NOMO-1 (cell line): ENCODE results near the gene PRKCZ.

Experiments used
- DNase-seq, 2 experiments: peaks; one replicate each; lab custom pipeline; 2025; ENCODE audit not compliant: unreplicated experiment in 2 of 2; lab: John Stamatoyannopoulos, UW

The PRKCZ gene

DNA sequence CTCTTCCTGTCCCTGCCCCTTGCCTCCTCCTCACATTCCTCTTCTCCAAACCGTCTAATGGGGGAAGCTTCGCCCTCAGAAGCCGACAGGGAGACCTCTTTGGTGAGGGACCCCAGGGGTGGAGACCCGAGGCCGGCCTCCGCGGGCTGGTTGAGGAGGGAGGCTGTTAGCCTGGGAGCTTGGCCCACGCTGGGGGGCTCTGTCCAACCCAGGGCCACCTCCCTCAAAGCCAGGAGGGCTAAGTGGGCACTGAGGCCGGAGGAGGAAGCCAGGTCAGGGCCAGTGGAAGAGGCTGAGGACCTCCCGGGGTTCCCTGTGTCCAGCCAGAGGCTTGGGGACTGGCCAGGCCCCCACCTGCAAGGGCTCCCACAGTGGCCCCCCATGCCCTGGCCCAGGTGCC is 25.8 kb upstream of the PRKCZ start:
- no peak for DNase-seq

DNA sequence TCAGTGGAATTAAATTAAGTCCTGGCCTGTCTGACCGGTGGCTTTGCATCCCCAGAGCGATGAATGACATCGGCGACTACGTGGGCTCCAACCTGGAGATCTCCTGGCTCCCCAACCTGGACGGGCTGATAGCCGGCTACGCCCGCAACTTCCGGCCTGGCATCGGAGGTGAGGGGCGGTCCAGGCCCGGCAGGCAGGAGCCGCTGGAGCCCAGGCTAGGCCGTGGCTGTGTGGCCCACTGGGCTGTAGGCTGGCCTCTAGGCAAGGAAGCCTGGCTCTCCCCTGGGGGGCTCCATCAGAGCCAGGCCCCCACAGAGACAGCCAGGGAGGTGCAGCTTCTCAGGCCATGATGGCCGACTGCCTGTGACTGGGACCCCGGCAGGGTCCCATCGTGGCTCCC is 25.3 kb upstream of the PRKCZ start:
- DNase-seq = no peak

DNA sequence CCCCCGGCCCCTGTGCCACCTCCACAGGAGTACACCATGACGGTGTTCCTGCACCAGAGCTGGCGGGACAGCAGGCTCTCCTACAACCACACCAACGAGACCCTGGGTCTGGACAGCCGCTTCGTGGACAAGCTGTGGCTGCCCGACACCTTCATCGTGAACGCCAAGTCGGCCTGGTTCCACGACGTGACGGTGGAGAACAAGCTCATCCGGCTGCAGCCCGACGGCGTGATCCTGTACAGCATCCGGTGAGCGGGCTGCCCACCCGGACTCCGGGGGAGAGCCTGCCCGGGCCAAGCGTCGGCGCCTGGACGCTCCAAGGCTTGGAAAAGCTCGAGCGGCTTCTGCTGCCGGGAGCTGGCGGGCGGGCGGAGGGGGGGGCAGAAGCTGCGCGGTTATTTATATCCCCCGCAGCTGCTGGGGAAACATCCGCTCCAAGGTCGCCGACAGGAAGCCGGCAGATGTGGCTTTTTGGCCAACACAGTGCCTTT is 24.7 kb upstream of the PRKCZ start:
- no peak for DNase-seq

DNA sequence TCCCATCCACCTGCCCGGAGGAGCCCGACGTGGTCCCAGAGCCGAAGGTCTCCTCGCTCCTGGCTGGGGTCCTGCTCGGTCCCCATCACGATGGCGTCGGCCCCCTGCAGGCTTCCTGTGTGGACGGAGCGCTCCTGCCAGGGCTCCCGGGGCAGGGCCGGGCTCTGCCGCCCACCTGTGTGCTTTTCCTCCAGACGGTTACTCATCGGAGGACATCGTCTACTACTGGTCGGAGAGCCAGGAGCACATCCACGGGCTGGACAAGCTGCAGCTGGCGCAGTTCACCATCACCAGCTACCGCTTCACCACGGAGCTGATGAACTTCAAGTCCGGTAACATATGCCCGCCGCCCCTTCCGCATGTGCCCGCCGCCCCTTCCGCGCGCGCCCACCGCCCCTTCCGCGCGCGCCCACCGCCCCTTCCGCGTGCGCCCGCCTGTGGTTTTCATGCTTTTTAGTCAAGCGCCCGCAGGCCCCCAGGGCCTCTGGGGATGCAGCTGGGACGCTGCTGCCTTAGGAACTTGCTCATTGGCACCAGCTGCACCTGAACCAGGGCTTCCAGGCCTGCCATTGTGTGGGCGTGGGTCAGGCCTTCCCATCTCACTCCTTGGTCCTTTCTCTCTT is 22.1 kb upstream of the PRKCZ start:
- no peak for DNase-seq

DNA sequence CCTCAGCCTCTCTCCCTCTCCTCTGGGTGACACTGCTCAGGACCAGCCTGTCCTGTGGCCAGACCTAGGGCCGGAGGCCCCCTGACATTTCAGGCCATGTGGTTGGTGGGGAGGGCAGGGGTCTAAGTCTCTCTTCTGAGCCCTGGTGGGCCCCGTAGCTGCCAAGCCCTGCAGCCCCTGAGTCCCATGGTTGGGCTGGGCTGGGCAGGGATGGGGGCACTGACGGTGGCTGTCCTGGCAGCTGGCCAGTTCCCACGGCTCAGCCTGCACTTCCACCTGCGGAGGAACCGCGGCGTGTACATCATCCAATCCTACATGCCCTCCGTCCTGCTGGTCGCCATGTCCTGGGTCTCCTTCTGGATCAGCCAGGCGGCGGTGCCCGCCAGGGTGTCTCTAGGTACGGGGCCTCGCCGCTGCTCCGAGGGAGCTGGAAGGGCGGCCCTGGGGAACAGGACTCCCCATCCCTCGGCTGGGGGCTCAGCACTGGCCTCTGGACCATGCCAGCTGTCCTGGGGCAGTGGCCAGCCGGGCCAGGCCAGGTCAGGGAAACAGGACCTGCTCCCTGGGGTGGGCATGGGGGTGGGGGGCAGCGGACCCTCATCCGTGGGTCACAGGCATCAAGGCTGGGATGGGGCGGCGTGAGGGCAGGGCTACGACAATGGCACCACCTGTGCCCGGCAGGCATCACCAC is 21.2 kb upstream of the PRKCZ start:
- DNase-seq = no peak

DNA sequence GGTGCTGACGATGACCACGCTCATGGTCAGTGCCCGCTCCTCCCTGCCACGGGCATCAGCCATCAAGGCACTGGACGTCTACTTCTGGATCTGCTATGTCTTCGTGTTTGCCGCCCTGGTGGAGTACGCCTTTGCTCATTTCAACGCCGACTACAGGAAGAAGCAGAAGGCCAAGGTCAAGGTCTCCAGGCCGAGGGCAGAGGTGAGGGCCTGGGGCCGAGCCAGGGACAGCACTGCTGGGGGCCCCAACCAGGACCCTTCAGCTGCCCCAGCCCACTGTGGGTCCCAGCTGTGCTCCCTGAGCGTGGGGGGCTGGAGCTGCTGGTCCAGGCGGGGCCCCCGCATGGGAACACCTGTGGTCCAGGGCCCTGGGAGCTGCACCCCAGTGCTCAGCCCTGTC is 20.6 kb upstream of the PRKCZ start:
- no peak for DNase-seq

DNA sequence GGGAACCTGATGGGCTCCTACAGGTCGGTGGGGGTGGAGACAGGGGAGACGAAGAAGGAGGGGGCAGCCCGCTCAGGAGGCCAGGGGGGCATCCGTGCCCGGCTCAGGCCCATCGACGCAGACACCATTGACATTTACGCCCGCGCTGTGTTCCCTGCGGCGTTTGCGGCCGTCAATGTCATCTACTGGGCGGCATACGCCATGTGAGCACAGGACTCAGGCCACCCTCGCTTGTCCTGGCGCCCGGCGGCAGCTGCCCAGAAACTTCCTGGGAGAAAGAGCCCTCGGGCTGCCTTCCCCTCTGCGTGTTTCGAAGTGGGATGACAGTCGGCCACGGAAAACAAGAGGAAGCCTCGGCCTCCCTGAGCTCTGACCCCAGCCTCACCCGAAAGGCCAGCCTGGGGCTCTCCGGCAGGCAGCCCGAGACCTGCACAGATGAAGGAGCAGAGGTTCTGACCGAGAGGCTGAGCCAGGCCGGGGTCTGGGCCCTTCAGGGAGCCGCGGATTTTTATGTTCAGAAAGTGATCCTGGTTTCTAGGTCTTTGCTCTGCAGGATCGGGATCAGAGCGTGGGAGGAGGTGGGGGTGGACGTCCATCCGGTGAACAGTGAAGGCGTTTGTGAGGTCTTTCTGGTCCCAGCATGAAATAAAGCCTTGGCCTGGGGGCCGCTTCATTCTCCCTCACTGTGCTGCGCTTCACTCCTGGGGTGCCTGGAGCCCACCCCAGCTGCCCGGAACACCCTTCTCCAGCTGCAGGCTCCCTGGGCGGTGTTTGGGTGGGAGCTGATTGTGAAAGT is 19.9 kb upstream of the PRKCZ start:
- no peak for DNase-seq

DNA sequence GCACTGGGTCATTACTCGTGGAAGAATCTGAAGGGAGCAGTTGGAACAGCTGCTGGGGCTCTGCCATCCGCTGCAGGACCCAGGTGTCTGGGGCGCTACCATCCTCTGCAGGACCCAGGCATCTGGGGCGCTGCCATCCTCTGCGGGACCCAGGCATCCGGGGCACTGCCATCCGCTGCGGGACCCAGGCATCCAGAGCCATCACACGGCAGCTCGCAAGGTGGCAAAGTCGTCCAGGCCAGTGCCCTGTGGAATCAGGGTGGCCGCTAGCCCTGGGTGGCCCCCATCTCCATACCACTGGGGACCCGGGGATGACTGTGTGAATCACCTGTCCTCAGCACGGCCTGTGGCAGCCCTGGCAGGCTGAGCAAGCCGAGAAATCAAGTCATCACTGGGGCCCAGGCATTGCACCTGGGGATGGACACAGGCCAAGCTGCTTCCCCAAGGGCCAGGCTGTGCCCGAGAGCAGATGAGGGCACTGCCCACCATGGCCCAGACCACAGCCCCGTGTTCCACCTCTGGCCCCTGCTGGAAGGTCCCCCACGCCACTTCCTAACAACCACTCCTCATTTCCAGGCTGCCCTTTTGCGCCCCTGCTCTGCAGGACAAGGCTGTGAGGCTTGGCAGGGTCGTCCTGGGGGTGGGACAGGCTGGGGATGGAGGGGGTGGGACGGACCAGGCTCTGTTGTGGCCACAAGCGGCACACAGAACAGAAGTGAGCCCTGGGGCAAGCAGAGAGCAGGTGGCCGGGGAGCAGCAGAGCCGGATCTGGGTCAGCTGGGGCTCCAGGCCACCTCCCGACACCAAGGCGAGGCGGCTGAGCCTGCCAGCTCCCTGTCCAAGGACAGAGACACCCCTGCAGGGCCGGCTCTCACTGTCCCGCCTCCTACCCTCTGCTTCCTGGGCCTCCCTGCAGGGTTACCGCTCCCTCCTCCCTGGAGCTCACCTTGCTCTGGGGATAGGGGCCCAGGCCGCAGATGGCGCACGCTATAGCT is 18.4 kb upstream of the PRKCZ start:
- no peak for DNase-seq

DNA sequence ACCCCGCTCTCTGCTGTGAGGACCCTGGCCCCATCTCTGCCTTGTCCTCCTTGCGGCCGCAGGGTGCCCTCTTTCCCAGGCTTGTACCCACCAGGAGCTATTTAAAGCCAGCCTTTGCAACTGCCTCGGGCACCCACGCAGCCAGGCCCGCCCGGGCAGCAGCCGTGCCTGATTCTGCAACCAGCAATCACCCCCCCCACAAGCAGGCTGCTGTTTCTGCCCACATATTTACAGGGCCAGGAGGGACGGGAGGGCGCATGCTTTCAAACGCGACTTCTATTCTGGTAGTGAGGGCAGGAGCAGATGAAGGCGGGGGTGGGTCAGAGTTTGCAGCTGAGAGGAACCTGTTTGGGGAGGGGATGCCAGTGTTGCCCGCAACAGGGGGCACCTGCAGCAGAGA is 17.5 kb upstream of the PRKCZ start:
- DNase-seq = no peak

DNA sequence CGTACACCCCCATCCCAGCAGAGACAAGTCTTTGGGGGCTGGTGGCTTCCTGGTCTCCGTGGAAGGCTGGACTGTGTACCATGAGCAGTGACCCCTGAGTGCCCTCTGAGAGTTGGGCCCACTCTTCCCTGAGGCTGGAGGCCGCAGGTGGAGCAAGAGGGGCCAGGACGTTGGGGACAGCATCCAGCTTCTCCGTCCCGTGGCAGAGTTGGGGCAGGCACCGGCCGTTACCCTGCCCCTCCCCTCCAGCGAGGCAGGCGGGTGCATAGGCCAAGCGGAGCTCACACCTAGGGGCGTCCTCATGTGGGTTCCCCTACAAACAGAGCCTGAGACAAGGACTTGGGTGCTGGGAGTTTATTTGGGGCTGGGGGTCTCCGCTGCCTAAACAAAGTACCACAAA is 17.0 kb upstream of the PRKCZ start:
- no peak for DNase-seq

DNA sequence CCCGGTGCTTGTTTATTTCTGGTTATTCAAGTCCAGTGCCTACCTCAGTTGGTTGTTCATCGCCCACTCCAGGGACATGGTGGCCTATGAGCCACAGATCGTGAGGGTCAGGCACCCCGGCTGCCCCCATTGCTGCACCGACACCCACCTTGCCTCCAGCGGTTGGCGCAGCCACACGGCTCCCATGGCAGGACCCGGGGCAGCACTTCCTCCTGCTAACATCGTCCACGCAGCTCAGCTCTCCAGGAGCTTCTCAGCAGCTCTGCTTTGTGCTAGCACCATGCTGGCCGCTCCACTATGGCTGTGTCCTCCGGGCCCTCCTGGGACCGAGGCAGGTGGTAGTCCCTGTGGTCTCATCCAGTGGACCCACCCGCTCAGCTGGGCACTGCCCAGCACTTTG is 13.9 kb upstream of the PRKCZ start:
- no peak for DNase-seq

DNA sequence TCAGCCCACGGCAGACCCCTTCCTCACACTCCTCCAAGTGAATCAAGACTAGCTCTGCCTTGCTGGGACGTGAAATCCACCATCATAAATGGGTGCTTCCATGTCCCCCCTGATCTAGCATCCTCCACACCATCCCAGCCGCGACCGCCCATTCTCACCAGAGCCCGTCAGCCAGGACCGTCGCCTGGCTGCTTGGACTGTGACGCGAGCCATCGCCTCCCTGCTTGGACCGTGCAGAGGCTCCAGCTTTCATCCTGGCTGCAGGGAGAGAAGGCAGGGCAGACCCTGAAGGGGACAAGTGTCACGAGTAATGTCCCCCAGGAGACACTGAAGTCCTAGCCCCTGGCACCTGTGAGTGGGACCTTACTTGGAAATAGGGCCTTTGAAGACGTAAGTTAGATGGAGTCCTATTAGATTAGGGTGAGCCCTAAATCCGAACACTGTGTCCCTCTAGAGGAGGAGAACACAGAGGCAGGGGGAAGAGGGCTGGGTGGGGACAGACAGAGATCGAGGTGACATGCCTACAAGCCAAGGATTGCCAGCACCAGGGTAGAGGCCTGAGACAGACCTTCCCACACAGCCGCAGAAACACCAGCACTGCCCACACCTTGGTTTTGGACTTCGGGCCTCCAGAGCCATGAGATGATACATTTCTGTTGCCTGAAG is 12.8 kb upstream of the PRKCZ start:
- no peak for DNase-seq

DNA sequence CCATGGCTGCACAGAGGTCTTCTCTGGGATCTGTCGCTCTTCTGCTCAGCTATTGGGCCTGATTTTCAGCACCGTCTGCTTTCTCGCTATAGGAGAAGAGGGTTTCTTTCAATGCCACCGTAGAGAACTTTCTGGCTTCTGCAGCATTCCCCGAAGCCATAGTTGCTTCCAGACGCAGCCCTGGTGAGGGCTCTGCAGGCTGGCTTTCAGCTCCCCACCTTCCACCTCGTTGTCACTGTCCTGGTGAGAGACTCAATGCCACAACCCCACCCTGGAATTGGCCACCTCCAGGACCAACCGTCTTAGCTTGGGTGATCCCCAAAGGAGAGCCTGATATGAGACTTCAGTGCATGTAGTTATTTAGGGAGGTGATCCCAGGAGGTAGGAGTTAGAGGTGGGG is 12.0 kb upstream of the PRKCZ start:
- DNase-seq = no peak

DNA sequence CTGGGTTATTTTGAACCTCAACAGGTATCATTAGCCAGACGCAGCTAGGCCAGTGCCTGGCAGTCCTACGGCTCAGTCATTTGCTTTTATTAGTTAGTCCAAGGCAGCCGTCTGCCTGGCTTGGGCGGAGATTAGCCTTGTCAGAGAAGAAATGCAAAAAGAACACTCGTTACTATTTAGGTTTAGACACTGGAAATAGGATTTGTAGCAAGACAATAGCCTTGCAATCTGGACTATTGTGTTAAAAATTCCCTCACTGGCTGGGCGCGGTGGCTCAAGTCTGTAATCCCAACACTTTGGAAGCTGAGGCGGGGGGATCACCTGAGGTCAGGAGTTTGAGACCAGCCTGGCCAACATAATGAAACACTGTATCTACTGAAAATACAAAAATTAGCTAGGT is 11.0 kb upstream of the PRKCZ start:
- no peak for DNase-seq

DNA sequence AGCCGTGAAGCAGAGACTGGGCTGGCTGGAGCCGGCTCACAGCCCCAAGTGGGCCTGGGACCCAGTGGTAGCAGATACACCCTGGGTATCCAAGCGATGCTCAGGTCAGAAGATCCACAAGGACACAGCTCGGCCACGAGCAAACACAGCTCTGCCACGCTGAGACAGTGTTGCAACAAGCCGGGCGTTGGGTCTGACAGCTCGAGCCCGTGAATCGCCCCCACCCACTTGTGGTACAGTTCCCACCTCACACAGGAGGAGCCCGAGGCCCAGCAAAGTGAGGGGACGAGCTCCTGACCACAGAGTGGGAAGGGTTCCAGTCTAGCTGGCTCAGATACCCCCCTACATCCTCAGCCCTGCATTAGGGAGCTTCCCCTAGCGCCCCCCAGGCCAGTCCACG is 8.9 kb upstream of the PRKCZ start:
- no peak for DNase-seq

DNA sequence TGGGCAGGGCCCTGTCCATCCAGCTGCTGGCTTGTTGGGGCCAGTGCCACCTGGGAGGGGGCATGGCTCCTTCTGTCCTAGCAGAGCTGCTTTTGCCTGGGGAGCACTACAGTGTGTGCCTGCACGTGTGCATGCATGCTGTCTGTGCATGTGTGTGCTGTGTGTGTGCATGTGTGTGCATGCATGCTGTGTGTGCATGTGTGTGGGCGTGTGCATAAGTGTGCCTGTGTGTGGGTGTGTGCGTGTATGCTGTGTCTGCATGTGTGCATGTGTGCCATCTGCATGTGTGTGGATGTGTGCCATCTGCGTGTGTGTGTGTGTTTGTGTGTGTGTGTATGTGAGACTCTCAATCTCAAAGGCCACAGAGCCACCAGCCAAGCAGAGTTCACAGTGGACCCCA is 8.3 kb upstream of the PRKCZ start:
- no peak for DNase-seq

DNA sequence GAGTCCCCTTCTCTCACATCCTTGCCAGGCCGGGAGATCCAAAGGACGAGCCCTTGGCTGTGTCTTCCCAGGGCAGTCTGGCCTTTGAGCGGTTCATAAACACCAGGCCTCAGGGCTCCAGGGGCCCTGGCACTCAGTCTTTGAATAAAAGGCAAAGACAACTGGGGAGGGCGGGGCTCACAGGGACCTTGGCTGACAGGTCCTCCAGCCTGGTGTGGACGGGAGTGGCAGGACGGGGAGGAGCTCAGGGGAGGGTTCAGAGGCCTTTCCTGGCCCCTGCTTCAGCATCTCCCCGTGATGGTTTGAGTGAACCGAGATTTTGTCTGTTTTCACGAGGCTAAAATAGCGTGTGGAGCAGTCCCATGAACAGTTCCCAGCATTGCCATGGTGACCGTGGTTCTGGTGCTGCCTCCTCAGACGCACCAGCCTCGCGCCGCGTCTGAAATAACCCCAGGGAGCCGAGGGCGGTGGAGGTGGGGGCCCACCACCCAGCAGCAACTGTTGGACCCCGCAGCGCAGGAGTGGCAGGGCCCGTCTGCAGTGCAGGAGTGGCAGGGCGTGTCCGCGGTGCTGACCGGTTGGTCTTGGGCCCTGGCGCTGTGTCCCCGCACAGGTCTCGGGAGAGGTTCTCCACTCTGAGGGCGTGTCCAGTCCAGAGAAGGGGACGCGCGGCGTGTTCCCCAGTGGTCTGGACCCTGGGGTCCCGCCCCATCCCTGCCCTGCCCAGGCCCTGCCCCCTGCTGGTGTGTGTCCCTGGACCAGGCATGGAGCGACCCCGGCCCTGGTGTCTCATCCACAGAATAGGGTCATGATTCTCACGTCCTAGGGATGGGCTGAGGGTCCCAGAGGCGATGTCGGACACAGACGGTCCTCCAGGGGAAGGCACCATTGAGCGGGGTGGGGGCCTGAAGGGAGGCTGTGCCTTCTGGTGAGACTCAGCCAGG is 7.1 kb upstream of the PRKCZ start:
- DNase-seq = no peak

DNA sequence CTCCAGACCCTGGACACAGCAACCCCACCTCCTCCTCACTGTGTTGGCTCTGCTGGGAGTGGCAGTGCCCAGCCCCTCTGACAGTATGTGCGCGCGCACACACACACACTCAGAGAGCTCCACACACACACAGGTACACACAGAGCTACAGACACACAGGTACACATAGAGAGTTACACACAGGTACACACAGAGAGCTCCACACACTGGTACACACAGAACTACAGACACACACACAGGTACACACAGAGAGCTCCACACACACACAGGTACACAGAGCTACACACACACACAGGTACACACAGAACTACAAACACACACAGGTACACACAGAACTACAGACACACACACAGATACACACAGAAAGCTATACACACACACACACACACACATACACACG is 6.3 kb upstream of the PRKCZ start:
- no peak for DNase-seq
